H9 (cell line): ENCODE results near the gene C1orf74. TPM values are rescaled to one million over a fixed set of nuclear protein-coding genes. Genes with fewer than 3 reads are reported as not detected.
A peak's percentile ranks its signal among the peaks of the same experiment; 100 is the strongest.

ENCODE experiments used
- DNase-seq: peaks from one replicate; pipeline ENCODE4 v3.0.0-alpha.2; 2017
- H2AFZ ChIP-seq: one replicate; pipeline ENCODE4 v1.6.1; 2013; ENCODE audit warnings: mild to moderate bottlenecking, low read length, control low read depth, moderate library complexity
- H2AK5ac ChIP-seq: 2 replicates; pipeline ENCODE4 v1.6.1; 2013; ENCODE audit warnings: low read length, control low read depth, mixed read lengths; ENCODE audit not compliant: insufficient read length
- H2BK120ac ChIP-seq: one replicate; pipeline ENCODE4 v1.6.1; 2013; ENCODE audit warnings: low read depth, mild to moderate bottlenecking, low read length, control low read depth, inconsistent platforms; ENCODE audit not compliant: poor library complexity, severe bottlenecking
- H2BK12ac ChIP-seq: 2 replicates; pipeline ENCODE4 v1.6.1; 2013; ENCODE audit warnings: low read length, control low read depth, mixed read lengths, low read depth; ENCODE audit not compliant: insufficient read length
- H2BK15ac ChIP-seq: 2 replicates; pipeline ENCODE4 v1.6.1; 2013; ENCODE audit warnings: low read depth, low read length, control low read depth
- H2BK20ac ChIP-seq: one replicate; pipeline ENCODE4 v1.6.1; 2013; ENCODE audit warnings: low read depth, mild to moderate bottlenecking, low read length, control low read depth, inconsistent platforms; ENCODE audit not compliant: poor library complexity, severe bottlenecking
- H2BK5ac ChIP-seq: 2 replicates; pipeline ENCODE4 v1.6.1; 2013; ENCODE audit warnings: low read length, control low read depth, mixed read lengths; ENCODE audit not compliant: insufficient read length
- H3K14ac ChIP-seq: 2 replicates; pipeline ENCODE4 v1.6.1; 2013; ENCODE audit warnings: low read length, control low read depth; ENCODE audit not compliant: insufficient read depth
- H3K18ac ChIP-seq: 2 replicates; pipeline ENCODE4 v1.6.1; 2013; ENCODE audit warnings: low read depth, mild to moderate bottlenecking, mixed read lengths, low read length, control low read depth; ENCODE audit not compliant: insufficient read length
- H3K23ac ChIP-seq: 2 replicates; pipeline ENCODE4 v1.6.1; 2013; ENCODE audit warnings: low read length, control low read depth, mixed read lengths, low read depth; ENCODE audit not compliant: insufficient read length
- H3K23me2 ChIP-seq: 2 replicates; pipeline ENCODE4 v1.6.1; 2013; ENCODE audit warnings: low read depth, mild to moderate bottlenecking, mixed read lengths, low read length, control low read depth; ENCODE audit not compliant: insufficient read length, poor library complexity, severe bottlenecking
- H3K27ac ChIP-seq: 2 replicates; pipeline ENCODE4 v1.5.1; 2013; ENCODE audit warnings: low read length, control low read depth, mixed read lengths, low read depth; ENCODE audit not compliant: insufficient read length
- H3K27me3 ChIP-seq: 2 replicates; pipeline ENCODE4 v1.6.1; 2013; ENCODE audit warnings: low read length, control low read depth, inconsistent platforms; ENCODE audit not compliant: insufficient read depth
- H3K4ac ChIP-seq: 2 replicates; pipeline ENCODE4 v1.6.1; 2013; ENCODE audit warnings: low read depth, mild to moderate bottlenecking, control low read depth, inconsistent platforms, low read length, moderate library complexity
- H3K4me1 ChIP-seq: 2 replicates; pipeline ENCODE4 v1.6.1; 2013; ENCODE audit warnings: low read length, control low read depth, inconsistent platforms; ENCODE audit not compliant: insufficient read depth
- H3K4me2 ChIP-seq: 2 replicates; pipeline ENCODE4 v1.6.1; 2013; ENCODE audit warnings: low read length, control low read depth, mixed read lengths; ENCODE audit not compliant: insufficient read length, insufficient read depth
- H3K56ac ChIP-seq: 2 replicates; pipeline ENCODE4 v1.6.1; 2013; ENCODE audit warnings: low read depth, mild to moderate bottlenecking, mixed read lengths, low read length, control low read depth; ENCODE audit not compliant: insufficient read length
- H3K79me1 ChIP-seq: 2 replicates; pipeline ENCODE4 v1.6.1; 2013; ENCODE audit warnings: low read depth, mild to moderate bottlenecking, moderate library complexity, low read length, control low read depth, inconsistent platforms; ENCODE audit not compliant: insufficient read depth, poor library complexity, severe bottlenecking
- H3K79me2 ChIP-seq: 2 replicates; pipeline ENCODE4 v1.6.1; 2013; ENCODE audit warnings: low read length, control low read depth, inconsistent platforms; ENCODE audit not compliant: insufficient read depth
- H3K9ac ChIP-seq: 2 replicates; pipeline ENCODE4 v1.6.1; 2013; ENCODE audit warnings: low read length, control low read depth, mixed read lengths; ENCODE audit not compliant: insufficient read length; ENCODE audit errors: extremely low read depth
- H3K9me3 ChIP-seq: one replicate; pipeline ENCODE4 v1.6.1; 2013; ENCODE audit warnings: low read depth, low read length, inconsistent platforms; ENCODE audit not compliant: control insufficient read depth
- H3T11ph ChIP-seq: one replicate; pipeline ENCODE4 v1.6.1; 2013; ENCODE audit warnings: mild to moderate bottlenecking, low read length, control low read depth, inconsistent platforms
- H4K20me1 ChIP-seq: one replicate; pipeline ENCODE4 v1.6.1; 2013; ENCODE audit not compliant: control insufficient read depth, insufficient read length, insufficient read depth
- H4K5ac ChIP-seq: 2 replicates; pipeline ENCODE4 v1.6.1; 2013; ENCODE audit warnings: low read depth, mild to moderate bottlenecking, mixed read lengths, low read length, control low read depth; ENCODE audit not compliant: insufficient read length
- H4K8ac ChIP-seq: replicated peaks from 2 replicates; pipeline ENCODE4 v1.6.1; 2013; ENCODE audit warnings: low read length, control low read depth, mixed read lengths, low read depth; ENCODE audit not compliant: insufficient read length
- H4K91ac ChIP-seq: 2 replicates; pipeline ENCODE4 v1.6.1; 2013; ENCODE audit warnings: low read depth, mild to moderate bottlenecking, moderate library complexity, mixed read lengths, low read length, control low read depth; ENCODE audit not compliant: insufficient read length
- H3K27ac Mint-ChIP-seq, 3 experiments: 2 replicates in 2 of 3; 3 replicates in 1 of 3; pipeline ENCODE4 v1.8.0; 2020 to 2021; ENCODE audit warnings: mixed read lengths in 3 of 3, mild to moderate bottlenecking in 1 of 3, moderate library complexity in 1 of 3
- H3K27me3 Mint-ChIP-seq: 2 replicates; pipeline ENCODE4 v1.8.0; 2021; ENCODE audit warnings: low read depth, mild to moderate bottlenecking, moderate library complexity, mixed read lengths
- H3K36me3 Mint-ChIP-seq, 3 experiments: 2 replicates in 2 of 3; 3 replicates in 1 of 3; pipeline ENCODE4 v1.8.0; 2020 to 2021; ENCODE audit warnings: low read depth in 3 of 3, mixed read lengths in 3 of 3; ENCODE audit not compliant: insufficient read depth in 1 of 3
- H3K4me1 Mint-ChIP-seq, 2 experiments: 2 replicates each; pipeline ENCODE4 v1.8.0; 2020; ENCODE audit warnings: mixed read lengths in 2 of 2
- H3K4me3 Mint-ChIP-seq, 2 experiments: 2 replicates in 1 of 2; 3 replicates in 1 of 2; pipeline ENCODE4 v1.8.0; 2020 to 2021; ENCODE audit warnings: mild to moderate bottlenecking in 2 of 2, mixed read lengths in 2 of 2, moderate library complexity in 1 of 2
- H3K9me3 Mint-ChIP-seq, 2 experiments: 2 replicates in 1 of 2; 3 replicates in 1 of 2; pipeline ENCODE4 v1.8.0; 2020; ENCODE audit warnings: mild to moderate bottlenecking in 2 of 2, mixed read lengths in 2 of 2, moderate library complexity in 1 of 2
- CTCF ChIP-seq: fragments of 200-600 bp; sonication (generic); conservative IDR thresholded peaks from 3 replicates; pipeline ENCODE4 v1.8.0; 2021; ENCODE audit warnings: antibody characterized with exemption, mild to moderate bottlenecking
- WGBS: extraction: QIAGEN DNeasy Blood & Tissue Kit; methylation state at CpG from one replicate; pipeline ENCODE4 v1.1.7; 2013; ENCODE audit warnings: missing lambda C conversion rate, low lambda C conversion rate, mixed read lengths; ENCODE audit not compliant: insufficient read length; ENCODE audit errors: extremely low coverage; 5-methylcytosine and 5-hydroxymethylcytosine counted together
- total RNA-seq: library from RNA; stranded (reverse); gene quantifications from 2 replicates; pipeline ENCODE4 v1.2.1, GENCODE V29; 2021

C1orf74 gene
- total RNA-seq, 1 experiment from 2014 or later, result 2.4 TPM

DNA sequence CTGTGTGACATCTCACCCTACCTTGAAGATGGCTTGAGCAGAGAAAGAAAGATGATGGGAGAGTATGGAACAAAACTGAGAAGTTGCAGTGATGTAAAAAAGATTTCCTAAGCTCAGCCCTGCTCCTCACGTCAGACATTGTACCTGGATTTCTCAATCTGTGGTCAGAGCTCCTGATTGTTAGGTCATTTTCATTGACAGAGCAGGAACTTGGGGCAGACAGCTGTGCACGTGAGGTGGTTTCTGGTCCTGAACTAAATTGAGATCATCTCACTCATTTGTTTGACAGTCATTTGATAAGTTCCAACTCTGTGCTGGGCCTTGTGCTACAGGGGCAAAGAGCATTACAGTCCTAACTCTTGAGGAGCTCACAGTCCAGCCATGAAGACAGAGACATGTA is 18.3 kb downstream of the C1orf74 start:
- Histone ChIP-seq H3T11ph (no peak overlapping the region), H3K4me1 (no peaks in the 10 kb centered on the region), H2BK5ac (no peak overlapping the region), H3K4ac (no peak overlapping the region), H4K20me1 (peaks cover 3% of the 10 kb centered on the region), H2AFZ (no peak overlapping the region), H3K4me2 (no peak overlapping the region), H4K5ac (no peak overlapping the region), H3K27ac (no peak overlapping the region), H4K8ac (no peak overlapping the region), H3K56ac (peak overlapping the region; percentile 76), H3K79me1 (no peaks in the 10 kb centered on the region), H3K18ac (no peak overlapping the region), H3K23me2 (no peaks in the 10 kb centered on the region), H2BK12ac (no peak overlapping the region), H3K9me3 (no peaks in the 10 kb centered on the region), H2BK120ac (no peak overlapping the region), H3K27me3 (no peaks in the 10 kb centered on the region), H2AK5ac (no peak overlapping the region), H3K23ac (no peak overlapping the region), H3K14ac (no peak overlapping the region), H2BK20ac (no peak overlapping the region), H2BK15ac (no peak overlapping the region), H3K79me2 (no peaks in the 10 kb centered on the region), H3K9ac (no peak overlapping the region), H4K91ac (no peak overlapping the region)
- no peaks in the 10 kb centered on the region; a peak in 1 of 5 replicates for H3K9me3 Mint-ChIP-seq
- H3K36me3 Mint-ChIP-seq, result no peaks in the 10 kb centered on the region; a peak in 1 of 7 replicates
- H3K27me3 Mint-ChIP-seq, result peaks cover 9% of the 10 kb centered on the region
- no peak for TF ChIP-seq CTCF
- DNase-seq, result no peak
- peaks cover 0 to 6% of the 10 kb centered on the region in 2 experiments; a peak in 1 of 4 replicates for H3K4me1 Mint-ChIP-seq
- no peak overlapping the region for H3K4me3 Mint-ChIP-seq
- no CpG with 5 or more reads among the region's 2 CpGs for WGBS
- no peak overlapping the region for H3K27ac Mint-ChIP-seq
